ENCODE results near the gene RHOB. TPM values are rescaled to one million over a fixed set of nuclear protein-coding genes. Genes with fewer than 3 reads are reported as not detected.

RHOB gene
- total and polyA plus RNA-seq, 2 of the 13 experiments (the other 11 are each of a cell fraction or from before 2014, with no cell fraction given) = 192 to 268 TPM

DNA sequence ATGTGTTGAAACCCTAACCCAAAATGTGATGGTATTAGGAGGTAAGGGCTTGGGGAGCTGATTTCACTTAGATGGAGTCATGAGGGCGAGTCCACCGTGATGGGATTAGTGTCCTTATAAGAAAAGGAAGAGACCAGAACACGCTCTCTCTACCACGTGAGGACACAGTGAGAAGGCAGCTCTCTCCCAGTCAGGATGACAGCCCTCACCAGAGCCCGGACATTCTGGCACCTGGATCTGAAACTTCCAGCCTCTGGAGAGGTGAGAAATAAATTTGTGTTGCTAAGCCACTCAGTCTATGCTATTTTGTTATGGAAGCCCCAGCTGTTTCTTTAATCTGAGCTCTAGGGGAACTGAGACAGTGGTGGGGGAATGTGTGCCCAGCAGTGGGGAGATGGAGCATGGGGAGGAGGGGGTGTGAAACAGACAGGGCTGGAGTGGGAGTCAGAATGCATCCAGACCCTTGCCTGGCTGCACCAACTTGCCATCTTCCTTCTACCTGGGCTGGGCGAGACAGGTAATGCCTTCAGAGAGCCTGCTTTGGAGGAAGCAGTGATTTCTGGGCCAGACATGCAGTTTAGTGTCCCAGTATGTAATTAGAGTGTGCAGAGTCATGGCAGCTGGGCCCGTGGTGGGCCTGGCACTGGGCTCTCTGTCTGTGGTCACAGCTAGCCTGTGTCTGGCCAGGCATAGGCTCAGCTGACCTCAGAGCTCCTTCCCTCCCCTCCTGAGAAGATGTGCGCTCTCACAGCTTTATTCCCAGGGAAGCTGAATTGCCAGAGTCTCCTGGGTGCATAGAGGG lies 38.1 kb downstream of the RHOB start:
- 48% methylated on average over 6 of the region's 8 CpGs for WGBS (ENCODE audit: low lambda C conversion rate)
- no peak overlapping the region for H3K4me3 ChIP-seq (replicated peaks in 1 of 3; ENCODE audit: insufficient read depth in 1 of 3, low read depth in 2 of 3, low read length in 3 of 3)
- H3K36me3 ChIP-seq (replicated peaks in 1 of 2; ENCODE audit: control insufficient read depth in 1 of 2, insufficient read depth in 2 of 2, low read length in 2 of 2) = no peaks in the 10 kb centered on the region
- no peak for ATAC-seq
- BruUV-seq (replicated peaks) = no TSS peak
- H4K20me1 ChIP-seq (ENCODE audit: insufficient read depth, low read length) = no peaks in the 10 kb centered on the region
- DNase-seq (ENCODE audit: low spot score) = no peak
- POLR2A ChIA-PET = interaction anchor here (0.7 to 3.4 kb wide), 4 partner anchors 16 to 100 kb away, joined by 3 to 14 read pairs (median 4); partner anchors contain the start of gene RHOB
- H3K27ac ChIP-seq (ENCODE audit: extremely low read length, insufficient read depth, low read length) = no peak overlapping the region
- H3K4me1 ChIP-seq (ENCODE audit: insufficient read depth, low read length) = peaks cover 37% of the 10 kb centered on the region
- intact Hi-C loops (cut with micrococcal nuclease; ENCODE audit: unreplicated experiment) = no loop called here
- H3K9ac ChIP-seq (ENCODE audit: insufficient read depth, low read depth, low read length) = no peak overlapping the region
- H3K27me3 ChIP-seq (ENCODE audit: control insufficient read depth in 1 of 2, insufficient read depth in 2 of 2, low read length in 2 of 2) = peaks cover 16 to 51% of the 10 kb centered on the region in 2 experiments; a peak in 2 of 5 replicates
- no peak overlapping the region for H2AFZ ChIP-seq (ENCODE audit: low read length)
- no peak for FAIRE-seq
- no peaks in the 10 kb centered on the region for H3K9me3 ChIP-seq (ENCODE audit: low read length)
- no peak overlapping the region for H3K4me2 ChIP-seq (ENCODE audit: low read depth, low read length)
- H3K79me2 ChIP-seq (ENCODE audit: insufficient read depth, low read length) = no peaks in the 10 kb centered on the region
- in situ Hi-C loops (cut with HindIII; ENCODE audit: extremely low pct_ligation_motif_present, low pct_unique_long_range_greater_than_20kb) = loop anchor here (5.0 kb wide), 1 partner anchor 33 kb away; no protein-coding TSS in a partner anchor
- TF ChIP-seq, protein P1, sequence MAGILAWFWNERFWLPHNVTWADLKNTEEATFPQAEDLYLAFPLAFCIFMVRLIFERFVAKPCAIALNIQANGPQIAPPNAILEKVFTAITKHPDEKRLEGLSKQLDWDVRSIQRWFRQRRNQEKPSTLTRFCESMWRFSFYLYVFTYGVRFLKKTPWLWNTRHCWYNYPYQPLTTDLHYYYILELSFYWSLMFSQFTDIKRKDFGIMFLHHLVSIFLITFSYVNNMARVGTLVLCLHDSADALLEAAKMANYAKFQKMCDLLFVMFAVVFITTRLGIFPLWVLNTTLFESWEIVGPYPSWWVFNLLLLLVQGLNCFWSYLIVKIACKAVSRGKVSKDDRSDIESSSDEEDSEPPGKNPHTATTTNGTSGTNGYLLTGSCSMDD (CRISPR knock-in tag; IDR thresholded peaks at IDR 0.05) = no peak
- TF ChIP-seq, protein P2, sequence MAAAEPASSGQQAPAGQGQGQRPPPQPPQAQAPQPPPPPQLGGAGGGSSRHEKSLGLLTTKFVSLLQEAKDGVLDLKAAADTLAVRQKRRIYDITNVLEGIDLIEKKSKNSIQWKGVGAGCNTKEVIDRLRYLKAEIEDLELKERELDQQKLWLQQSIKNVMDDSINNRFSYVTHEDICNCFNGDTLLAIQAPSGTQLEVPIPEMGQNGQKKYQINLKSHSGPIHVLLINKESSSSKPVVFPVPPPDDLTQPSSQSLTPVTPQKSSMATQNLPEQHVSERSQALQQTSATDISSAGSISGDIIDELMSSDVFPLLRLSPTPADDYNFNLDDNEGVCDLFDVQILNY (CRISPR knock-in tag; conservative IDR thresholded peaks at IDR 0.05) = no peak
- TF ChIP-seq ZNF75D (CRISPR knock-in tag; IDR thresholded peaks at IDR 0.05; ENCODE audit: borderline replicate concordance) = no peak
- TF ChIP-seq, protein P3, sequence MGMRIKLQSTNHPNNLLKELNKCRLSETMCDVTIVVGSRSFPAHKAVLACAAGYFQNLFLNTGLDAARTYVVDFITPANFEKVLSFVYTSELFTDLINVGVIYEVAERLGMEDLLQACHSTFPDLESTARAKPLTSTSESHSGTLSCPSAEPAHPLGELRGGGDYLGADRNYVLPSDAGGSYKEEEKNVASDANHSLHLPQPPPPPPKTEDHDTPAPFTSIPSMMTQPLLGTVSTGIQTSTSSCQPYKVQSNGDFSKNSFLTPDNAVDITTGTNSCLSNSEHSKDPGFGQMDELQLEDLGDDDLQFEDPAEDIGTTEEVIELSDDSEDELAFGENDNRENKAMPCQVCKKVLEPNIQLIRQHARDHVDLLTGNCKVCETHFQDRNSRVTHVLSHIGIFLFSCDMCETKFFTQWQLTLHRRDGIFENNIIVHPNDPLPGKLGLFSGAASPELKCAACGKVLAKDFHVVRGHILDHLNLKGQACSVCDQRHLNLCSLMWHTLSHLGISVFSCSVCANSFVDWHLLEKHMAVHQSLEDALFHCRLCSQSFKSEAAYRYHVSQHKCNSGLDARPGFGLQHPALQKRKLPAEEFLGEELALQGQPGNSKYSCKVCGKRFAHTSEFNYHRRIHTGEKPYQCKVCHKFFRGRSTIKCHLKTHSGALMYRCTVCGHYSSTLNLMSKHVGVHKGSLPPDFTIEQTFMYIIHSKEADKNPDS (CRISPR knock-in tag; IDR thresholded peaks at IDR 0.05) = no peak
- TF ChIP-seq MYC (CRISPR knock-in tag; IDR thresholded peaks at IDR 0.05; ENCODE audit: borderline replicate concordance) = no peak
- TF ChIP-seq KDM4B (CRISPR knock-in tag; IDR thresholded peaks at IDR 0.05) = no peak
- no peak for TF ChIP-seq MED1 (CRISPR knock-in tag; IDR thresholded peaks at IDR 0.05)
- no peak for TF ChIP-seq BORCS8-MEF2B (CRISPR knock-in tag; IDR thresholded peaks at IDR 0.05)
- CTCF ChIA-PET (ENCODE audit: low intra/inter-chr PET ratio, low total read pairs) = no interaction called here
